GM19043 (cell line): ENCODE data around the gene MGAT5B.

Experiments
- ATAC-seq: cut with Tn5 transposase; IDR thresholded peaks from one replicate; pipeline ENCODE4 v1.9.1; 2021; ENCODE audit warnings: low read depth; ENCODE audit not compliant: unreplicated experiment

MGAT5B gene

DNA sequence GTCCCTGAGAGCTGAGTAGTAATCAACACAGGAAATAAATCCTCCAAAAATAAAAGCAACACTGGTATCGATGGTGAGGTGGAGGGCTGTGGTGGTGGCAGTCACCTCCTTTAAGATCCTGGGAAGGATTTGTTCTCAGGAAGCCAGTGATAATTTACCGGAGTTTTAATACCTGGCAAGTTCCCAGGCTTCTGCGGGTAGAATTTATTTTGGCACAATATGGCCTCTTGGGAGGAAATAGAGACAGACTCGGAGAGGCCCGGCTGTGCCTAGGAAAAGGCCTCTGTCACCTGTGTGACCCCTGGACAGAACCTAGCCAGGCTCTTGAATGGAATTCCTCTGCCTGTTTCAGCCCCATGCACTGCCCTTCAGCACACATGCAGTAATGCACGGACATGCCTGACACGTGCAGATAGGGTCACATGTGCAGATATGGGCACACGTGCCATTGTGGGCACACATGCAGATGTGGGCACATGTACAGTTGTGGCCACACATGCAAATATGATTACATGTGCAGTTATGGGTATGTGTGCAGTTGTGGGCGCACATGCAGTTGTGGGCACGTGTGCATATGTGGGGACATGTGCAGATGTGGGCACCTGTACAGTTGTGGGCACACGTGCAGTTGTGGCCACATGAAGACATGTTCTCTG lies 33.5 kb downstream of the MGAT5B start:
- no peak for ATAC-seq

DNA sequence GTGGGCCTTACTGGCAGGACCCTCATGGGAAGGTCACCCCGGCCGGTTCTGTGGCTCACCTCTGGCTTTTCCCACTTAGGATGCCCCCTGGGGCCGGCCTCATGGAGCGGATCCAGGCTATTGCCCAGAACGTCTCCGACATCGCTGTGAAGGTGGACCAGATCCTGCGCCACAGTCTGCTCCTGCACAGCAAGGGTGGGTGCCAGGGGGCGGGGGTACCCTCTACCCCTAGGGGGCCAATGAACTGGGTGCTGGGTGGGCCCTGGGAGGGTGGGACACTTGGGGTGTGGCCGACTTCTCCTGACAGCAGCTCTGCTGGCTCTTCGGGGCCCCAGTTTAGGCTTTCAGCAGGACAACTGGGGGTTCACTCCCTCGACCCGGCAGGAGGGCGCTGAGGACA lies 34.3 kb downstream of the MGAT5B start:
- ATAC-seq: no peak

DNA sequence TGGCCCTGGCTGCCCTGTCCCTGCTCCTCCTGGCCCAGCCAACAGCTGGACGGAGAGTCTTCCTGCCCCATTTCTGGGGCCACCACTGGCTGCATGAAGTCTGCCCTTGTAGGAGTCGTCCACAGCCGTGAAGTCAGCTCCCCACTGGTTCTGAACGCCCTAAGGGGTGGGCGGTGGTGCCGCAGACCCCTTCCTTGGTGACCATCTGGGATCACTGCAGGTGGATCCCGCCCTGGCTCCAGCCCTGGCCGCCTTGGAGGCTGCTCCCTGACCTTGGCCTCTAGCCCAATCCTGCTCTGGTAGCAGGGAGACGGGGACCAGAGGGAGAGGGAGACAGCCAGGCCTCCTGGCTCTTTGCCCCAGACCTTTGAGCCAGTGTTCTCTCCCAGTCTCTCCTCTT lies 35.4 kb downstream of the MGAT5B start:
- no peak for ATAC-seq

DNA sequence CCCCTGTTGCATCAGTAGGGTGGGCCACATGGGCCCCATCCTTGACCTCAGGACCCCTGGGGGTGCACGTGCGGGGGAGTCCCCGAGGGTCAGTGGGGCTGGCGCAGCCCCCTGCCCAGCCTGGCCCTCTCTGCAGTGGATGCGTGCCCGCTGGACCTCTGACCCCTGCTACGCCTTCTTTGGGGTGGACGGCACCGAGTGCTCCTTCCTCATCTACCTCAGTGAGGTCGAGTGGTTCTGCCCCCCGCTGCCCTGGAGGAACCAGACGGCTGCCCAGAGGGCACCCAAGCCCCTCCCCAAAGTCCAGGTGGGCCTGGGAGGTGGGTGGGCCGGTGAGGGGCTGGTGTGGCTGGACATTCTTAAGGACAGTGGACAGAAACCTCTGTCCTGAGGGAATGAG lies 35.9 kb downstream of the MGAT5B start:
- ATAC-seq: no peak

DNA sequence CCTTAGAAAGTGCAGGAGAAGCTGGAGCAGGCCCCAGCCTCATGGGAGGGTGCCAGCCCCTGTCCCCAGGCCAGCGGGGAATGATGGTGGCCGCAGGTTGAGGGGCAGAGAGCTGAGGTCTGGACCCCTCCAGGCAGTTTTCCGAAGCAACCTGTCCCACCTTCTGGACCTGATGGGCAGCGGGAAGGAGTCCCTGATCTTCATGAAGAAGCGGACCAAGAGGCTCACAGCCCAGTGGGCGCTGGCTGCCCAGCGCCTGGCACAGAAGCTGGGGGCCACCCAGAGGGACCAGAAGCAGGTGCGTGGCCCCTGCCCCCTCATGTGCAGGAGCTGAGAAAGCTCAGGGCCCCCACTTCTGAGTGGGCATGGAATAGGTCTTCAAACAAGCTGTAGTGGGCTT lies 36.8 kb downstream of the MGAT5B start:
- no peak for ATAC-seq

DNA sequence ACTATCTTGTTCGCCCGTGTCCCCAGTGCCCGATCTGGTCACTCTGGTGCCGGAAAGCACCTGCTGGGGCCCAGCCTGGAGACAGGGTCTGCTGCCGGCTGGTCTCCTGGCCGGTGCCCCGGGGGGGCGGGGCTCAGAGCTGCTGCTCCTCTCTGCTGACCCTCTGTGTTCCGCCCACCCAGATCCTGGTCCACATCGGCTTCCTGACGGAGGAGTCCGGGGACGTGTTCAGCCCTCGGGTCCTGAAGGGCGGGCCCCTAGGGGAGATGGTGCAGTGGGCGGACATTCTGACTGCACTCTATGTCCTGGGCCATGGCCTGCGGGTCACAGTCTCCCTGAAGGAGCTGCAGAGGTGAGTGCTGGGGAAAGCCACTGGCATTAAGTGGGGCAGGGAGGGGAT lies 37.6 kb downstream of the MGAT5B start:
- no peak for ATAC-seq

DNA sequence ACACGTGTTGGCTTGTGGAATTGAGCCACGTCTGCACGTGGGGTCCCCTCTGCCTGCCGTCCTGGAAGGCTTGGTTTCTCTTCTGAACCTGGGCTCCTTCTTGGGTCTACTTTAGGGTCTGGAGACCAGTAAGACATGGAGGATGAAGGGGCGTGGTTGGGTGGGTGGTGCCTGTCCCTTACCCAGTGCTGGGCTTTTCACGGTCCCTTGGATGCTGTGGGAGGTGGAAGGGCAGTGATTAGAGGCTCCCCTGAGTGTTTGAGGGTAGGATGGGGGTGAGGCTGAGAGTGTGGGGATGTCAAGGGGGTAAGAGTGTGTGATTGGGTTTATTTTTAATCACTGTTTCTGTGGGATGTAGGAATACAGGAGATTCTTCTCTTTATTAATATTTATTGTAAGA lies 38.3 kb downstream of the MGAT5B start:
- no peak for ATAC-seq

DNA sequence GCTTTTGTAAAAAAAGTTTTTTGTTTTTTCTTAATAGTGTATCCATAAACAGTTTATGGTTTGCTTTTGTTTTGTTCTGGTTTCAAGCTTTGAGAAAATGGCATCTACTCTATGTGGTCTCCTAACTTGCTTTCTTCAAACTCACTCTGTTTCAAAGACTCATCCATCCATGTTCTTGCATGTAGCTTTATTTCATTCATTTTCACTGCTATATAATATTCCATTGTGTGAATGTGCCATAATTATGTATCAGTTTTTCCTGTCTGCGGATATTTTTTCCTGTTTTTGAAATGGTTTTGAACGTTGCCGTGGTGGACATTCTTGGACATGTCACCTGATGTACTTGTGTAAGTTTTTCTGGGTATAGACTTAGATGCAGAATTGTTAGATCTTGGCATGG lies 39.1 kb downstream of the MGAT5B start:
- ATAC-seq: no peak

DNA sequence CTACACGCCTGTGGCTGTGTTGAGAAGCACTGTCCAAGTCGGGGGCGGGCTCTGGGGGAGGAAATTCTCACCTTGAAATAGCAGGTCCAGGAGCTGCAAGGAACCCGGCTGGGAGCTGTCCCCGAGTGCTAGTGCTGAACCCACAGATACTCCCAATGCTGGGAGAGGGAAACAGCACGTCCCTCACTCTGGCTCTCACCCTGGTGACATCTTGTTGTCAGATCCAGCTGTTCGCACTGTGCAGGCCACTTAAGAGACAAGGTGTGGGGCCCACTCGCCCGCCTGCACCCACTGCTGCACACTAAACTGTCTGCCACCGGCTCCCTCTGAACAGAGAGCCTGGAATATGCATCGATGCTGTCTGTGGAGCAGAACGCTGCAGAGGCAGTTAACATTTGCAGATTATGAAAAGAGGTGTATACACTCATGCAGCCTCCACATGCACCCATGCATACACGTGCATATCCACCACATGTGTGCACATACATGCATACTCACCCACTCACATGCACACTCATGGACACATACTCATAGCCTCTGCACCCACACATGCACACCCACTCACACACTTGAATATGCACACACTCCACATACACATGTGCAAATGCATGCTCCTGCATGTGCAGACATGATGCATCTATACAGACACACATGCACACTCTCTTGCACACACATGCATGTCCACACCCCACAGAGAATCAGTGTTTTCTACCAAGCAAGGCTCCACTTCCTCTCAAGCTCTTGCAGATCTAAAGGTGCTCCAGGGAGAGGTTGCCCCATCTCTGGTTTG lies 42.0 kb downstream of the MGAT5B start:
- ATAC-seq: no peak

DNA sequence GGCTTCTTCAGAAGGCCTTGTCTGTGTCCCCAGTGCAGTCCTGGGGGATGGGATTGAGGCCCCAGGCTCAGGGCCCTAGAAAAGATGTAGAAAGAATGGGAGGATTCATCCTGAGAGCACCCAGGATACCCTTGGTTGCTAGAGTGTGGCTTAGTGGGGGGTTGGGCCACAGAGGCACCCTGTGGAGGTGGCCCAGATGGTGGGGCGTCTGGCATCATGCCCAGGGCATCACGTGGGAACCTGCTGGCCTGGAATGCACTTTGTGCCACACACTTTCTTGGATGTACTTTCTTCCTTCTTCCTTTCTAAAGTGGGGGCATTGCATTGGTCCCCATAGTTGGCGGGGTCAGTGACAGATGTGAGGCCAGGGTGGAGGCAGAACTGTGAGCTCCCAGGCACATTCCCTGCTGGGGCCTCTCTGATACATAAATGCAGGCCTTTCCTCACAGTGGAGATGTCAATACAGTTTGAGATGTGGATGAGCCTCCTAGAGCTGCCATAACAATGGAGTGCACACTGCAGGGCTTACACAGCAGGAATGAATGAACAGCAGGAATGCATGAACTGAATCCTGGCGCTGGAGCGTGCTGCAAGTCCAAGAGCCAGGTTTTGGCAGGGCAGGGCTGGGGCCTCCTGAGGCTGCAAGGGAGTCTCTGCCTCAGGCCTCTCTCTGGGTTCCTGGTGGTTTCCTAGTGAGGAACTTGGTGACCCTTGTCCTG lies 43.3 kb downstream of the MGAT5B start:
- ATAC-seq: no peak

DNA sequence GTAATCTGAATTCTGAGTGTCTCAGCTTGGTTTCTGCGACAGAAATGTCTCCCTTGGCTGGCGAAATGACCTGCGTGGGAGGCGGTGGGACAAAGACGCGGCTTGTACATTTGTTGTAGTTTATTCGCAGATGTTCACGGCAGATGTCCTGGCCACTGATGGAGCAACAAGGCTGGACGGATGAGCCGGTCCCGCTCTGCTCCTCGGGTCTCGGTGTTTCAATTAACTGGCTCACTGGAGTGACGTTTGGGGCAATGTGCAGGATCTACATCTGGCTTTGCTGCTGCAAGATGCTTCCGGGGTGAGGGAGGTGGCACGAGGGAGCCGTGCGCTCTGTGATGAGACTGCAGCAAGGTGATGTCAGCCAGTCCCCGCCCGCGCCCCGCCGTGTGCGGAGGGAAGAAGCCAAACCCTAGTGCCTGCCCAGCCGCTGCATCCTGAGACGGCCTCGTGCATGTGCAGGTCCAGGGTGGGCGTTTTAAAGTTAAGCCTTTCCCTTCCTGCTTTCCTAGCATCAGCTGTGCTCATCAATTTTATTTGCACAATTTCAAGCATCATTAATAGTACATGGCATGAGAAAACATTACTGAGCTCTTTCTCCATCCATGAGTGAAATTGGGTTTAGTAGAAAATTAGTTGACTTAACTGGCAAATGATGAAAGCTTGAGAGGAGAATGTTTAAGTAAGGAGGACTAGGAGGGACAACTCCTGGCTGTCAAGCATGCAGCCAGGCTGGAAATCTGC lies 44.4 kb downstream of the MGAT5B start:
- ATAC-seq: no peak

DNA sequence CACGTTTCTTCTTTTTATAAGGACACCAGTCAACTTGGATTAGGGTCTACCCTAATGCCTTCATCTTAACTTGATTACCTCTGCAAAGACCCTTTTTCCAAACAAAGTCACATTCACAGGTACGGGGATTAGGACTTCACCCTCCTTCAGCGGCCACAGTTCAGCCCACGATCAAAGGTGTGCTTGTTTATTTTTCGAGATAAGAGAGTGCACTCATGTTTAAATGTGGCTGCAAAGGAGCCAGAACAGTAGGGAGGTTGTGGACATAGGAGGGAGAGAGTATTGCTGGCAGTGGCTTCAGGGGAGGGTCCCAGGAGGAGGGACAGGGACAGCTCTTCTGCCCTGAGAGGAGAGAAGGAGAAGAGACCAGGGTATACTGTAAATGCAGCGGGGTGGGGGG lies 46.7 kb downstream of the MGAT5B start:
- no peak for ATAC-seq

DNA sequence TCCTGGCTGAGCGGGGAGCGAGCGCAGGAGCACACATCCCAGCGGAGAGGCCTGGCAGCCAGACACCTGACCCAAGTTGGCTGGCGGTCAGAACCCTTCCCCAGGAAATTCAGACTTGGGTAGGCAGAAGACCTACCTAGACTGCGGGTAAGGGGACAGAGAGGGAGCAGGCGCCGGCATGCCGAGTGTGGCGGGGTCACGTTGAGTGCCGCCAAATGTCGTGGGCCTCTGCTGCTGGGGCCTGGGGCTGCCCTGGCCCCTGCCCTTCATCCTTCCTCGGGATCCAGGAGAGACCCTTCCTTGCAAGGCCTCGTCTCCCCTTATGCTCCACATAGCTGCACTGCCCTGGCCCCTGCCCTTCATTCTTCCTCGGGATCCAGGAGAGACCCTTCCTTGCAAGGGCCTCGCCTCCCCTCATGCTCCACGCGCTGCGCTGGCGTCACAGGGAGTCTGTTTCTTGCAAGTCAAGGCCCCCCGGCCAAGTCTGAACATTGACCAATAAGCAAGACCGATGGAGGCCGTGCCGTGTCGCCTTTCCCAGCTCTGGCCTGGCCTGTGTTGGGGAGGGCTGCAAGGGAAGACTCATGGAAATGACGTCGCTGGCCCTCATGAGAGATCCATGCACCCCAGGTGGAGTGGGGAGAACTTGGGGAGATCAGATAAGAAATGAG lies 47.8 kb downstream of the MGAT5B start:
- no peak for ATAC-seq

DNA sequence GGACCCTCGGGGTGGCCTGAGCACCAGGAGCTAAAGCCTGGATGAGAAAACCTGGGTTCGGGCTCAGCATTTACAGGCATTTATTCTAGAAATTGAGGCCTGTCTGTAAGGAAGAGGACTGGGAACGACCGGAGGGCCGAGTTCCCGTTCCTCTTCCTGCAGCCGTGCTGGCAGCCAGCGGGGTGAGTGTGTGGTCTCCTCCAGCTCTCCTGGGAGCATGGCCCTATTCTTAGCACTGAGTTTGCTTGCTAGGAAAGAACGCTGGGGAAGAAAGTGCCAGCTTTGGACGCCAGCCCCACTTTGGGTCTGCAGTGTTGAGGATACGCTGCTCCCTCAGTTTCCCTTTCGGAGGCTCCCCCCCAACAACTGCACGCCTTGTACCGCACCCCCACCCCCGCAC lies 49.6 kb downstream of the MGAT5B start:
- ATAC-seq: no peak

DNA sequence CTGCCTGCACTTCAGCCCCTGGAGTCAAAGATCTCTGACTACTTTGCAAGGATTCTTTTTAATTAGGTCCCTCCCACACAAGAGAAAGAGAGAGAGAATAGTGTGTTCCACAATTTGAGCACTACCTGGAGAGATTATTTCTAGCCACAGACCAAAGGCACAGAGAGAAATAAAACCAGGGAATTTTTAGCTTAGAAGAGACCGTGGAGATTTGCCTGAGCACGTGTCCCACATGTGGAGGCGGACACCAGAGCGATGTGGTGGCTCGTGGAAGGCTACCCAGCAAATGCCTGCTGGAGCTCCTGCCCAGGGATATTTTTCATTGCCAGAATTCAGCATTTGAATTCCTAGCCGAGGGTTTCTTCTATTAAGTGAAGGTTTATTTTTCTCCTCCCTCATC lies 50.6 kb downstream of the MGAT5B start:
- ATAC-seq: no peak

DNA sequence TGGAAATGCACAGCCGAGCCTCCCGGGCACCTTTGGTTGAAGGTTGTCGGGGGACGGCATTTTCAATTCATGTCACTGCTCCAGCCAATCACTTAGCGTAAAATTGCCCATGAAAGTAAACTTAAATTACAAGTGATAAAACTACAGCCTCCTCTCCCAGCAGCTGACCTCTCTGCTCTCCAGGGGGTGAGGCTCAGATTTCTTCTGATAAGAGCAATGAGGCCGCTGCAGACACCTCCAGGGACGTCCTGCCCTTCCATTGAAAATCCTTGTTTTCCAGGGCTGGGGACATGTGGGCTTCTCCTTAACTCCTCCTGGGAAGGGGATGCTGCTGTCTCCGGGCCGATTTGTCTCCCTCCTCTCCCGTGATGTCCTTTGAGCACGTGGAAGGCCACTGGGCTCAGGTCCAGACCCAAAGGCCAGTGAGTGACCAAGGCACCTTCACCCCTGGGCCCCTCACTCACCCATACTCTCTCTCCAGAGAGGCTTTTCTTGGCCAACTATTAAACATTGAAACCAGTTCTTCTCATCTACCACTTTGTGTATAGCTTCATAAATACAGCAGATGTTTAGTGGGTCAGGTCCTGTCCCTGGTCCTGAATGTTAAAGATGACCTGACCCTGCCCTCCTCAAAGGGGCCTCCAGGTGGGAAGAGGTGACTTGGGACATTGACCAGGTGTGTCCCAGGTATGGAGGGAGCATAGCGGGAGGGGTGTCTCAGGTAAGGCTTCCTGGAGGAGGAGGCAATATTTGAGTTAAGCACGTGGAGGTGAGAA lies 52.3 kb downstream of the MGAT5B start:
- ATAC-seq: no peak

DNA sequence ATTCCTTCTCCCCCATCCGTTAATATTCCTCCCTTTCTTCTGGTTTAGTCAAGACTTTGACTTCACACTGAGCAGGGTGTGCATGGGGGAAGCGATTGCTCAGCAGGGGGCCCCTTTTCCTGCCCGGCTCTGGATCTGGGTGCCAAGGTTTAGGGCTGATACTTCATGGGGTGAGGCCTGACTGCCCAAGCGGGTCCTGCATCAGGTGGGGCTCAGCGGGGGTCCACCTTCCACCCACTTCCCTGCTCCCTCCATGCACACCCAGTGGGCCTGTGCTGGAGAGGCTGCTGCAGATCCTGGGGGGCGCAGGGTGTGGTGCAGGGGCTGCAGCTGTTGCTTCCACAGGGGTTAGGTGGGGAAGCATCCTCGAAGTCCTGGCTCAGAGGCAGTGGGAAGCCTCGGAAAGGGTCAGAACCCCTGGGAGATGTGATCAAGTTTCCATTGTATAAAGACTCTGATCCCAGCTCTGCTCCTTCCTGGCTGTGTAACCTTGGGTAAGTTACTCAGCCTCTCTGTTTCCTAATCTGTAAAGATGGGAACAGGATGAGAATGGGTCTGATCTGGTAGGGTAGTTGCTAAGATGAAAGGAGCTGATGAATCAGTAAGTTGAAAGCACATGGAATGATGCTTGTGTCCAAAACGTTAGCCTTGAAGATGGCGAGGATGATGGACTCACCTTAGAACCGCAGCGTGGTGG lies 53.3 kb downstream of the MGAT5B start:
- ATAC-seq: no peak

DNA sequence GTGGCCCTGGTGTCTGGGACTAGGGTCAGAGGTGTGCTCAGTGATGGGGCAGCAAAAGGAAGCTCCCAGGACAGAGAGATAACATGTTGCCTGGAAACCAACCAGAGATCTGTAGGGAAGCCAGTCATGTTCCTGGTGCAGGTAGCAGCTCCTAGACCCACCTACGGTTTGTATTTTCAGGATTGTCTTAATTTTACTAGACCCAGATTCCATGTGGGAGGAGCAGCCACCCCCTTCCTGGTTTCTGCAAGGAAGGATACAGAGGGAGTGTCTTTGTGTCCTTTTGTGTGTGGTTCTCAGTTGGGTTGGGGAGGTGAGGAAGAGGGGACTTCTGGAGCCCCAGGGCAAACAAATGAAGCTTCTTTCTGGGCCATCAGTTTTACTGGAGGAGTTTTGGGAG lies 53.9 kb downstream of the MGAT5B start:
- no peak for ATAC-seq

DNA sequence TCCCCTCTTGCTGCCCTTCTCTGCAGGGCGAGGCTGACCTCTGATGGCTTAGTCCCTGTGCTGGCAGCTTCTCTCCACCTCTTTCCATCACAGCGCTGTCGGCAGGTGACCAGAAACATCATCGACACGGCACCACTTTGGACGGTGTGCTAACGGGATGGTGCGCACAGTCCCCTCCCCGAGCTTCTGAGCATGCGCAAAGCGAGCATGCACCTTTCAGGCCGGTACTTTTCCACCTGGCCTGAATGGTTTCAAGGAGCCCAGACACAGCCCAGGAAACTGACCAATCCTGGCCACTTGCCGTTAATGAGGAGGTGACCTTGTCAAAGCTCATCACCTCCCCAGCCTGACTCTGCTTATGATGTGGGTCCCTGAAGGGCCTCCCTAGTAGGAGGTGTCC lies 54.8 kb downstream of the MGAT5B start:
- no peak for ATAC-seq
